GM23338 (cell line): ENCODE measurements around the gene GNLY.

Experiments
- CREB1 ChIP-seq: fragments of 250-450 bp; sonication (Bioruptor Pico); IDR thresholded peaks from 2 replicates; pipeline ENCODE4 v1.5.0; 2020; ENCODE audit warnings: low read depth, mild to moderate bottlenecking, moderate library complexity
- CTCF ChIP-seq, 2 experiments: fragments of 200-600 bp in 1 of 2; sonication (generic) in 1 of 2; conservative IDR thresholded peaks; 2 replicates each; pipeline versions ENCODE4 v1.5.1 to v1.6.1; 2016 to 2017; ENCODE audit warnings: antibody characterized with exemption in 2 of 2, low read depth in 2 of 2, mild to moderate bottlenecking in 2 of 2, moderate library complexity in 1 of 2
- EZH2 ChIP-seq: fragments of 200-600 bp; sonication (generic); IDR thresholded peaks from one replicate; pipeline ENCODE4 v1.8.0; 2017; ENCODE audit warnings: antibody characterized with exemption, mild to moderate bottlenecking, low read depth; ENCODE audit not compliant: unreplicated experiment
- EZH2phosphoT487 ChIP-seq: fragments of 200-600 bp; sonication (generic); IDR thresholded peaks from one replicate; pipeline ENCODE4 v1.8.1; 2018; ENCODE audit warnings: antibody characterized with exemption; ENCODE audit not compliant: unreplicated experiment
- NANOG ChIP-seq: IDR thresholded peaks from 2 replicates; pipeline ENCODE4 v1.6.1; 2016; ENCODE audit warnings: antibody characterized with exemption, borderline replicate concordance
- POLR2AphosphoS5 ChIP-seq: IDR thresholded peaks from 2 replicates; pipeline ENCODE4 v1.6.1; 2016; ENCODE audit warnings: antibody characterized with exemption, low read depth

- no peak for TF ChIP-seq POLR2AphosphoS5
- TF ChIP-seq CTCF (conservative IDR thresholded peaks at IDR 0.05; ENCODE audit: low read depth in 2 of 2) = no peak
- TF ChIP-seq EZH2 = no peak
- no peak for TF ChIP-seq CREB1 (CRISPR knock-in tag)
- no peak for TF ChIP-seq EZH2phosphoT487
- no peak for TF ChIP-seq NANOG
Measured at GRCh38 chr2:85668857-85669142, 25.4 kb upstream of the GNLY start.
